GM12892 (cell line): ENCODE measurements around the gene PLEKHM3.

Source experiments
- POLR2A ChIP-seq: IDR thresholded peaks from 2 replicates; pipeline ENCODE4 v1.6.1; 2011; ENCODE audit warnings: low read depth, low read length, control low read depth
- POLR2AphosphoS5 ChIP-seq: IDR thresholded peaks from 2 replicates; pipeline ENCODE4 v1.6.1; 2011; ENCODE audit warnings: low read depth, low read length, control low read depth

DNA sequence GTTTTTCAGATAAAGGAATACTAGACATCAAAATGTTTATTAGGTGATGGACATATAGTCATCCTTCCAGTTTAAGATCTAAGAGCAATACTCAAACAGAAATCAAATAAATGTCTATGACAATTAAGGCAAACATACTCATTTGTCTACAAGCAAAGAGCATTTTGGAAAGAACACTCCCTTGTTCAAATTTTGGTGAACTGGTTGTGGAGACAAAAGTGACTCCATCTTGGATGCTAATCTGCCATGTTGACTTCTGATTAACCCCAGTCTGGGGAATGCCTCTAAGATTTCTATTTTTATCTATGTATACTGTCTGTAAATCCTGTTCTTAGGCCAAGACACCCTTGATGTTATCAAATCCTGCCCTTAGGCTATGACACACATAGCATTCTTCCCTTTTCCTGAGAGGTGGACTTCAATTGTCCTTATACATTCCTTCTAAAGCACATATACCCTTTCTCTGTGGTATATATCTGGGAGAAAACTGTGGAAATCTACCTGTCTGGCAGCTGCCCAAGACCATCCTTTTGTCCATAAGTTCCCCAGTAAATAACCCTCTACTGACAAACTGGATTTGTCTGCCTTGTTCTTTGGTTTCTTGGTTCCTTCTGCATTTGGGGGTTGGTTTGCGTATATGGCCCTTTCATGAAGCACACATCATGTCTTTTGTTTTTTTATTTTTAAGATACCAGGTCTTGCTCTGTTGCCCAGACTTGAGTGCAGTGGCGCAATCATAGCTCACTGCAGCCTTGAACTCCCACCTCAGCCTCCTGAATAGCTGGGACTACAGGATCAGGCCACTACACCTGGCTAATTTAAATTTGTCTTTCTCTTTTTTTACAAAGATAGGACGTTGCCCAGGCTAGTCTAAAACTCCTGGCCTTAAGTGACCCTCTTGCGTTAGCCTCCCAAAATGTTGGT, 12.5 kb upstream of the PLEKHM3 start:
- TF ChIP-seq POLR2AphosphoS5 = no peak
- TF ChIP-seq POLR2A = no peak
